ENCODE measurements around the gene DPH6.

Gene DPH6

DNA sequence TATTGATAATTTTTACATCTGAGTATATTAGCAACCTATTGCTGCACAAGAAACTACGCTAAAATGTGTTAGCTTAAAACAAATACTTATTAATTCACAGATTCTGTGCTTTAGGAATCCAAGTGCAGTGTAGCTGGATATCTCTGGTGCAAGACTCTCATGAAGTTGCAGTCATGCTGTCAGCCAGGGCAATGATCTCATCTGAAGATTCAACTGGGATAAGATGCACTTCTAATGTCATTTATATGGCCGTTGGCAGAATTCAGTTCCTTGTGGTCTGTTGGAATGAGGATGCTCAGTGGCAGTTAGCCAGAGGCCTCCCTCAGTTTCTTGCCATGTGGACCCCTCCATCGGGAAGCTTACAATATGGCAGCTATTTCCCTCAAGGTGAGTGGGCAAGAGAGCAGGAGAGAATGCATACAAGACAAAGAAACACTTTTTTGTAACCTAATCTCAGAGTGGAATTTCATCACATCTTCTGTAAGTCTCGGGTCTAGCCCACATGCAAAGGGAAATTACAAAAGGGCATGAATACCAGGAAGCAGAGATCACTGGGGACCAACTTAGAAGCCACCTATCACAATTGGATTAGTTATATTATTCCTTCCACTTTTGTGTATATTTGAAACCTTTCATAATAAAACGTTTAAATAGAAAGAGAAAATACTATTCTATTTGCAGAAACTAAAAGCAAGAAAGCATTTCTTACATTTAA is 61.6 kb downstream of the DPH6 start:
- no peak overlapping the region for H3K4me3 ChIP-seq (ENCODE audit: low read depth, low read length)
- no peak for DNase-seq (ENCODE audit: low read depth)
- TF ChIP-seq, protein P1, sequence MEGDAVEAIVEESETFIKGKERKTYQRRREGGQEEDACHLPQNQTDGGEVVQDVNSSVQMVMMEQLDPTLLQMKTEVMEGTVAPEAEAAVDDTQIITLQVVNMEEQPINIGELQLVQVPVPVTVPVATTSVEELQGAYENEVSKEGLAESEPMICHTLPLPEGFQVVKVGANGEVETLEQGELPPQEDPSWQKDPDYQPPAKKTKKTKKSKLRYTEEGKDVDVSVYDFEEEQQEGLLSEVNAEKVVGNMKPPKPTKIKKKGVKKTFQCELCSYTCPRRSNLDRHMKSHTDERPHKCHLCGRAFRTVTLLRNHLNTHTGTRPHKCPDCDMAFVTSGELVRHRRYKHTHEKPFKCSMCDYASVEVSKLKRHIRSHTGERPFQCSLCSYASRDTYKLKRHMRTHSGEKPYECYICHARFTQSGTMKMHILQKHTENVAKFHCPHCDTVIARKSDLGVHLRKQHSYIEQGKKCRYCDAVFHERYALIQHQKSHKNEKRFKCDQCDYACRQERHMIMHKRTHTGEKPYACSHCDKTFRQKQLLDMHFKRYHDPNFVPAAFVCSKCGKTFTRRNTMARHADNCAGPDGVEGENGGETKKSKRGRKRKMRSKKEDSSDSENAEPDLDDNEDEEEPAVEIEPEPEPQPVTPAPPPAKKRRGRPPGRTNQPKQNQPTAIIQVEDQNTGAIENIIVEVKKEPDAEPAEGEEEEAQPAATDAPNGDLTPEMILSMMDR (IDR thresholded peaks at IDR 0.05; ENCODE audit: low read depth, low read length, missing control alignments), result no peak

DNA sequence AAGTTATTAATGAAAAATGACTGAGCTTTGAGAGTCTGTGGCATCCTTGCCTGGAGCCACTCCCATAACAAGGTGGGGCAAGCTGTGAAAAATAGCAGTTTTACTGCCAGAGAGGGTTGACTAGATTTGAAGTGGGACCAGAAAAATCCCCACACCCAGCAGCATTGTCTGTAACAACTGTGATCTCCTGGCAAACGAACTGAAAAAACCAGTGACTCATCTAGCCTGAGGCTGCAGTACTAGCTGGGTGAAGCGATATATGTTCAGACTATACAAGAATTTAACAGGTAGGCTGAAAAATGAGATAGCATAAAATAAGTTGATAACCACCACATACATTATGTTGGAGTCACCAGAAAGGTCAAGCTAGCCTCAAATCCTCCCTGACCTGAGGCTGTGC is 64.0 kb downstream of the DPH6 start:
- no peak for DNase-seq (ENCODE audit: low read depth)
- no peak overlapping the region for H3K4me3 ChIP-seq (ENCODE audit: low read depth, low read length)
- TF ChIP-seq, protein P1 (IDR thresholded peaks at IDR 0.05; ENCODE audit: low read depth, low read length, missing control alignments), result no peak

DNA sequence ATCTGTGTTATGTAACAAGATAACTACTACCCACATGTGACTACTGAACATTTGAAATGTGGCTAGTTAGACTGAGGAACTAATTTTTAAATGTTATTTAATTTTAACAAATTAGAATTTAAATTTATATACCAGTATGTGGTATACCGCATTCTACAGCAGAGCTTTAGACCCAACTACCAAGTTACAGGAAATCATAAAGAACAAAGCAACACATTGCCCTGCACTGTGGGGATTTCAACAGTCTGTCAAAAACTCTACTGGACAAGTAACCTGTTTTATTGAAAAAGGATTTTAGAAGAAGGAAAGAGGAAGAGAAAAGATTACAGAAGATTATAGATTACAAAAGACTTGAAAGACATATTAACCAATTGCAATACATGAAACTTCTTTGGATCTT is 64.9 kb downstream of the DPH6 start:
- no peak for DNase-seq (ENCODE audit: low read depth)
- TF ChIP-seq, protein P1 (IDR thresholded peaks at IDR 0.05; ENCODE audit: low read depth, low read length, missing control alignments), result no peak
- H3K4me3 ChIP-seq (ENCODE audit: low read depth, low read length), result no peak overlapping the region

DNA sequence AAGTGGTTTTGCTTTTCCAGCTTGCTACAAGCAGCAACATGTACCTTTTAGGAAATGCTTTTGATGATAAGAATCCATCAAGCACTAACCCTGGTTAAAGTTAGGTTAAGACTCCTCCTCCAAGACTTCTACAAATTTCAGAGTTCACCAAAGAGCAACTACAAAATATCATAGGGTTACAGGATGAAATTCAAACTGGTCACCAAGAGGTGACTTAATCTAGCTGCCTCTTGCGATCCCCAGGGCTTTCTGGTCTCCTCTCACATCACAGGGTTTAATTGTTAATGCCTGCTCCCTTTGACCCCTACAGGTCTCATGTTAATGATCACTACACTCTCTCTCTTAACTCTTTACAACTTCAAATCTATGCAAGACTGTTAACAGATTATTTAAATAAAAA is 66.5 kb downstream of the DPH6 start:
- DNase-seq (ENCODE audit: low read depth), result no peak
- no peak overlapping the region for H3K4me3 ChIP-seq (ENCODE audit: low read depth, low read length)
- TF ChIP-seq, protein P1 (IDR thresholded peaks at IDR 0.05; ENCODE audit: low read depth, low read length, missing control alignments), result no peak

DNA sequence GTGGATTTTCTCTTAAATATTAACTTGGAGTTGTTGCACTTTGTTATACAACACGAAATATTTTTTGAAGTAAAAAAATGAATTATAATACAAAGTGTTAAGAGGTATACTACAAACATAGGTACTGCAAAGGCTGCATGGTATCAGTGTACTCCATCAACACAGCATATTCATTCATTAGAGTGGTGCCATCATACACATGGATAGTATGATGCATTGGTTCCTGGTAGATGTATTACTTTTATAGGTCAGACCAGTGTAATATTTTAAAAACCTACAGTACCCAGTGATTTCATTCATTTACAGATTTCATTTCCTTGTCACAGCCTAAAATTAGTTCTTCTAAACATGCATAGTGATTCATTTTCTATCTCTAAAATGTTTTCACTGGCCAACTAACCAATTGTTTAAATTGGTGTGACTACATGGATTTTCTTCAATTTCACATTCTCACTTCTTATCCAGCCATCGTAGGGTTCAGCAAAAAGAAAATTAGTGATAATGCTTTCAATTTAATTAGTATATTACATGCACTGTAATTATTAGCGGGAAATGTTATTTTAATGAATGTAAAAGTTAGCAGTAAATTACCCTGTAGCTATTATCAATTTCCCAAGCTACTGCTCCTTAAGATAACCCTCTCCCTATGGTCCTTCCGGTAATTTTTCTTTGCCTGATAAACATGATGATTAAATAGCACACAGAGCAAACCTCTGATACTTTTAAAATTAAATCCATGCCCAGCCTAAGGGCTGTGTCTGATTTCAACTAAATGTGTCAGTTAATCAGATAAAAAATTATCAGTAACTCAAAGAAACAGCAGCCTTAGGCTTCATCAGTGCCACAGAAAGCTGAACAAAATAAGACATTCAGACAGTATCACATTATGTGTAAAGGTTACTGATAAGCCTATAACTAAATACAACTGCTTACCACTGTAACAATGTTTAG is 68.4 kb downstream of the DPH6 start:
- TF ChIP-seq, protein P1 (IDR thresholded peaks at IDR 0.05; ENCODE audit: low read depth, low read length, missing control alignments), result no peak
- no peak for DNase-seq (ENCODE audit: low read depth)
- no peak overlapping the region for H3K4me3 ChIP-seq (ENCODE audit: low read depth, low read length)

DNA sequence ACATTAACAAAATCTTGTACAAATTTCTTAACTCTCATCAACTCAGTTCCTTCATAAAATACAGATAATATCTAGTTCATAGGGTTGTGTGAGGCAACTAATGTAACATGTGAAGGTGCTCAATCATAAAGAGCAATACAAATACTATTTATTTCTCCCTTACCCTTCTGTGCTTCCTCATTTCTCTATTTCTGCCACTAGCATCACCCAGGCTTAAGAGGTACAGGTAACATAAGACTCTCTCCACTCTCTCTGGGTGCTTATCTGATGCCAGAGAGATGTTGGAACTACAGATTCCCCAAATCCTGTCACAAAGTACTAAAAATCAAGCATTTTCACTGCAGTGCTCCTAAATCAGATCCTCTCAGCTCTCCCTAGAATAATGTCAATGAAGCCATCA is 74.9 kb downstream of the DPH6 start:
- H3K4me3 ChIP-seq (ENCODE audit: low read depth, low read length), result no peak overlapping the region
- TF ChIP-seq, protein P1 (IDR thresholded peaks at IDR 0.05; ENCODE audit: low read depth, low read length, missing control alignments), result no peak

More for the DNA sequence above, 74.9 kb downstream of the DPH6 start:
- DNase-seq (ENCODE audit: low read depth), result no peak

Measured in GM12864 (cell line).